GM12801 (cell line): ENCODE data around the gene ERAL1.

Source experiments
- TF ChIP-seq, protein P1 (sequence below): IDR thresholded peaks from one replicate; pipeline ENCODE4 v1.5.1; 2011; ENCODE audit warnings: control low read depth; ENCODE audit not compliant: insufficient read length; ENCODE audit errors: extremely low read depth

The ERAL1 gene

DNA sequence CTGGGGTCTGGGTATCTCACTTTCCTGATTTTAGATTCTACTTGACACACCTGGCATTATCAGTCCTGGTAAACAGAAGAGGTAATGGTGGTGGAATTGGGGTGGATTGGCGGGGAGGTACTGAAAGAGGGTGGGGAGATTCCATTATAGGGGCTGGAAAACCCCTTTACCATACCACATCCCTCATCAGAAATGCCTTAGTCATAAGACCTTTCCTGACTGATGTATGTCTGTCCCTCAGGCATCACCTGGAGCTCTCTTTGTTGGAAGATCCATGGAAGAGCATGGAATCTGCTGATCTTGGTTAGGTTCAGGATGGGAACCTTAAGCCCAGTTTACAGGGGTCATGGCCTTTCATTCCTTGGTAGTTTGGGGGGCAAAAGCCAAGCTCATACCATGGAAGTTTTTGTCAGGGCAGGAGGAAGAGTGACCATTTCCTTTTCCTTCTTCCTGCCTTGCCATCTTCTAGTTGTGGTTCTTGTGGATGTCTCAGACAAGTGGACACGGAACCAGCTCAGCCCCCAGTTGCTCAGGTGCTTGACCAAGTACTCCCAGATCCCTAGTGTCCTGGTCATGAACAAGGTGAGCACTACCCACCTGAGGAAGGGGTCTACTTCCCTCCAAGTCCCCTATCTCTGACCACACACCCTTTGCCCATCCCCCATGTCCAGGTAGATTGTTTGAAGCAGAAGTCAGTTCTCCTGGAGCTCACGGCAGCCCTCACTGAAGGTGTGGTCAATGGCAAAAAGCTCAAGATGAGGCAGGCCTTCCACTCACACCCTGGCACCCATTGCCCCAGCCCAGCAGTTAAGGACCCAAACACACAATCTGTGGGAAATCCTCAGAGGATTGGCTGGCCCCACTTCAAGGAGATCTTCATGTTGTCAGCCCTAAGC is 3.3 kb downstream of the ERAL1 start:
- TF ChIP-seq, protein P1, sequence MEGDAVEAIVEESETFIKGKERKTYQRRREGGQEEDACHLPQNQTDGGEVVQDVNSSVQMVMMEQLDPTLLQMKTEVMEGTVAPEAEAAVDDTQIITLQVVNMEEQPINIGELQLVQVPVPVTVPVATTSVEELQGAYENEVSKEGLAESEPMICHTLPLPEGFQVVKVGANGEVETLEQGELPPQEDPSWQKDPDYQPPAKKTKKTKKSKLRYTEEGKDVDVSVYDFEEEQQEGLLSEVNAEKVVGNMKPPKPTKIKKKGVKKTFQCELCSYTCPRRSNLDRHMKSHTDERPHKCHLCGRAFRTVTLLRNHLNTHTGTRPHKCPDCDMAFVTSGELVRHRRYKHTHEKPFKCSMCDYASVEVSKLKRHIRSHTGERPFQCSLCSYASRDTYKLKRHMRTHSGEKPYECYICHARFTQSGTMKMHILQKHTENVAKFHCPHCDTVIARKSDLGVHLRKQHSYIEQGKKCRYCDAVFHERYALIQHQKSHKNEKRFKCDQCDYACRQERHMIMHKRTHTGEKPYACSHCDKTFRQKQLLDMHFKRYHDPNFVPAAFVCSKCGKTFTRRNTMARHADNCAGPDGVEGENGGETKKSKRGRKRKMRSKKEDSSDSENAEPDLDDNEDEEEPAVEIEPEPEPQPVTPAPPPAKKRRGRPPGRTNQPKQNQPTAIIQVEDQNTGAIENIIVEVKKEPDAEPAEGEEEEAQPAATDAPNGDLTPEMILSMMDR = no peak

DNA sequence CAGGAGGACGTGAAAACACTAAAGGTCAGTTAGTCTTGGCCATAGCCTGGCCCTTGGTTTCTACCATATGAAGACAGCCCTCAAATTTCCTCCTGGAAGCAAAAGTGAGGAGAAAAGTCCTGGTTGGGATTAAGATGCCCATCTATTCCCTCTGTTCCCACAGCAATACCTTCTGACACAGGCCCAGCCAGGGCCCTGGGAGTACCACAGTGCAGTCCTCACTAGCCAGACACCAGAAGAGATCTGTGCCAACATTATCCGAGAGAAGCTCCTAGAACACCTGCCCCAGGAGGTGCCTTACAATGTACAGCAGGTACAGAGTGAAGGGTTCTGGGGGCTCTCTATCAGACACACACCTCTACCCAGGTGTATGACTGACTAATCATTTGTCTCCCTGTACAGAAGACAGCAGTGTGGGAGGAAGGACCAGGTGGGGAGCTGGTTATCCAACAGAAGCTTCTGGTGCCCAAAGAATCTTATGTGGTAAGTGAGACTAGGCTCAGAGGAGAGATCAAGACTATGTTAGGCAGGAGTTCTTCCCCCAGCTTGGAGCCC is 4.1 kb downstream of the ERAL1 start:
- TF ChIP-seq, protein P1 = no peak

DNA sequence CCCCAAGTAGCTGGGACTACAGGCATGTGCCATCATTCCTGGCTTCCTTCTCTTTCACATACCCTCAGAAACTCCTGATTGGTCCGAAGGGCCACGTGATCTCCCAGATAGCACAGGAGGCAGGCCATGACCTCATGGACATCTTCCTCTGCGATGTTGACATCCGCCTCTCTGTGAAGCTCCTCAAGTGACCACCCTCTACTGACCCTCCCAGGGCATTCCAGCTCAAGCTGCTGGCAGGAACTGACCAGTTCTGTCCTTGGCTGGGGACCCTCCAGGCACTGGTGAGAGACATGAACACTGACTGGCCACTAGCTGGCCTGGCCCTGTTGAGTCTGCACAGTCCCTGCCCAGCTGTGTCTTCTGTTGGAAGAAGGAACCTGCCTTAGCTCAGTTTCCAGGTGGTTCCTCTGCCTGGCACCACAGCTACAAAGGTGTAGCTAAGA is 5.6 kb downstream of the ERAL1 start:
- TF ChIP-seq, protein P1 = no peak

DNA sequence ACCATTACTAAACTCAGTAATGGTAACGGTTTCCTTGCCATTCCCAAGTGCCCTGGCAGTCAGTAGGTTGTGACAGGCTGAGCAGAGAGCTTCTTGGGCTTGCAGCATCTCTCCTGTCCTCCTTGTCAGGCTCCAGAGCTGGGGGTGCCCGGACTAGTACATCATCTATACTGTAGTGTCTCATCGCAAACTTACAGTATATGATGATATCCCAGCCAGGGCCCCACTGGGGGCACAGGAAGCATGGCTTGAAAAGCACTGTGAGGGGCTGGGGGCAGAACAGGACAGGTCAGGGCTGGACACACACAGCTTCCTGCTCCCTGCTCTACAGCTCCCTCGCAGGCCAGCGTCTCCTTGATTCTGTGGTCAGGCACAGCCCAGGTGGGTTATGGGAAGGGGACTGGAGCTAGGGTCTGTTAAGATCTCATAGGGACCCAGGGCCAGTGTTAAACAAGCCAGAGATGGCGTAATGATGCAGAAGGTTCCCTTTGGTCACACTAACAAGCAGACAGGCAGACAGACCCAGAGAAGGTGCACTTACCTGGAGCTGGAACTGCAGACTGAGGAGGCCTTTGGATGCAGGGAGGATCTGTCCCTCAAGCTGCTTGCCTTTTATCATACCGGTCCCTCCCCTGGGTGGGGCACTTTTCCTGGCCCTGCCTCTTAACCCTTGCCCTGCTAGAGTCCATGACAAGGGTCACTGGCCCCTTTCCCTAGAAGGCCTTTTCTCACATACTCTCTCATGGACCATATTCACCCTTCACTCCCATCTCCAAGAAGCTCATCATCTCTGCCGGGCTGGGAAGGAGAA is 6.8 kb downstream of the ERAL1 start:
- TF ChIP-seq, protein P1 = no peak

DNA sequence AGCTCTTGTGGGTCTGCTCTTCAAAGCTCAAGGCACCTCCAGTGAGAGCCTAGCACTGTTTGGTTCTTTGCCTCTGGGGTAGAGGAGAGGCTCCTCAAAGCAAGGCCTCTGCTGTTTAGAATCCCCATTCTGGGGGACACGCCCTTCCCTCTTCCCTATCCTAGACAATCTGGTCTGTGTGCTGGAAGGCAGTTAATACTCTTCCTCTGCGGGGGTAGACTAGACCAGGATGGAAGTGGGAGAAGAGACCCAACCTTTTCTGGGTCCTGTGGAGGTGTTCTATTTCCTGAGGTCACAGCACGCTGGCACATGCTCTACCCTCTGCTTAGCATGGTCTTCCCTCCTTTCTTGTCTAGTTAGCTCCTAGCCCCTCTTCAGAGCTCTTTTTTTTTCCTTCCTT is 7.7 kb downstream of the ERAL1 start:
- TF ChIP-seq, protein P1 = no peak

DNA sequence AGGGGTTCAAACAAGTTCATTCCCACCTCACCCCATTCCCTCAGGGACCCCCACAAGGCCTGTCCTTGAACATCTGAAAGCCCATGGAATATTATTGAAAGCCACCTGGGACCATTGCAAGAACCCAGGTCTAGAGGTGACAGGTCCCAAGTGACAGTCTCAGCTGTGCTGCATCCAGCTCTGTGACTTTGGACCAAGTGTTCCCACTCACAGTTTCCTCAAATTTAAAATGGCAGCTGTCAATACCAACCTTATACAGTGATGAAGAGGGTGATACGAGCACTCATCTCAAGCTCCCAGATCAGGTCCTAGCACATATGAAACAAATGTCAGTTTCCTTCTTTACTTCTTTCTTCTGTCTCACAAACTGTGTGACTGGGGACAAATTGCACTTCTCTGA is 9.1 kb downstream of the ERAL1 start:
- TF ChIP-seq, protein P1 = no peak
